NCI-H82 treated with DMSO at 0.1 percent for 48 hours (cell line): ENCODE results near the gene PLEKHO2.
"Not testable (repeated sequence)": the region's sequence is repeated elsewhere in the genome, so short reads cannot be mapped to it uniquely, and the experiment has no call there.

Experiments used
- DNase-seq: peaks from one replicate; lab custom pipeline; 2025; ENCODE audit not compliant: unreplicated experiment; lab: John Stamatoyannopoulos, UW

PLEKHO2 gene, protein sequence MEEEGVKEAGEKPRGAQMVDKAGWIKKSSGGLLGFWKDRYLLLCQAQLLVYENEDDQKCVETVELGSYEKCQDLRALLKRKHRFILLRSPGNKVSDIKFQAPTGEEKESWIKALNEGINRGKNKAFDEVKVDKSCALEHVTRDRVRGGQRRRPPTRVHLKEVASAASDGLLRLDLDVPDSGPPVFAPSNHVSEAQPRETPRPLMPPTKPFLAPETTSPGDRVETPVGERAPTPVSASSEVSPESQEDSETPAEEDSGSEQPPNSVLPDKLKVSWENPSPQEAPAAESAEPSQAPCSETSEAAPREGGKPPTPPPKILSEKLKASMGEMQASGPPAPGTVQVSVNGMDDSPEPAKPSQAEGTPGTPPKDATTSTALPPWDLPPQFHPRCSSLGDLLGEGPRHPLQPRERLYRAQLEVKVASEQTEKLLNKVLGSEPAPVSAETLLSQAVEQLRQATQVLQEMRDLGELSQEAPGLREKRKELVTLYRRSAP

DNA sequence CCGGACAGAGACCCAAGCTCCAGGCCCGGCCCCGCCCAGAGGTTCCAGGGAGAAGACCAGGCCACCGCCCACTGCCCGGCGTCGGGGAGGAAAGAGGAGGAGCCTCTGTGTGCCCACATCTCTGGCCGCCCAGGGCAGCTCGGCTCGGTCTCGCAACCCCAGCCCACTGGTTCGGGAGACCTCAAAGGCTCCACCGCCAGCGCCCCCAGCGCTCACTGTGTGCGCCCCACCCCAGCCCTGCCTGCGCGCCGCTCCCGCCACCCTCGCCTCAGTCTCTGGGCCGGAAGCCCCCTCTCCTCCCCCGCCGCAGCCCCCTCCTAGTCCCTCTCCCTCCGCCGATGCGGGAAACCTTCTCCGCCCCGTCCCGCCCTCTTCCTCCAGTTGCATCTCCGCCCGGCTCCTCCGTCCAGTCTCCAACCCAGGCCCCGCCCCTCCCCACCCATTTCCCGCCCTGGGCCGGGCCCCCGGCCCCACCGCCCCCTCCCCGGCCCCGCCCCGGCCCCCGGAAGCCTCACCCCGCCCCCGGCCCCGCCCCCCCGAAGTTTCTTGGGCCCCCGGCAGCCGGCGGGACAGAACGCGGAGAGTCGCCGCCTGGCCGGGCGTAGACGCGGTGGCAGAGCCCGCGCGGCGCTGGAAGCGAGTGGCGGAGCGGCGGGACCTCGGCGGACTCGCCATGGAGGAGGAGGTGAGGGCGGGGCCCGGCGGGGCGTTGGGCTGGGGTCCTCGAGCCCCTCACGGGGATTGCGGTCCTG, at the start of gene PLEKHO2:
Gene PLEKHO2 (plus strand): TSS at position 572 of the 752 bp plus-strand sequence. CDS start 102 bp downstream, at position 674.
- DNase-seq, result peak; percentile 89

GRCh38 chr15:64792282-64792681, 49.4 kb upstream of the PLEKHO2 start:
- DNase-seq, result no peak

- DNase-seq, result not testable (repeated sequence)
Measured at GRCh38 chr15:64795299-64795698, 46.4 kb upstream of the PLEKHO2 start.

- not testable (repeated sequence) for DNase-seq
Measured at GRCh38 chr15:64795921-64796320, 45.8 kb upstream of the PLEKHO2 start.

DNA sequence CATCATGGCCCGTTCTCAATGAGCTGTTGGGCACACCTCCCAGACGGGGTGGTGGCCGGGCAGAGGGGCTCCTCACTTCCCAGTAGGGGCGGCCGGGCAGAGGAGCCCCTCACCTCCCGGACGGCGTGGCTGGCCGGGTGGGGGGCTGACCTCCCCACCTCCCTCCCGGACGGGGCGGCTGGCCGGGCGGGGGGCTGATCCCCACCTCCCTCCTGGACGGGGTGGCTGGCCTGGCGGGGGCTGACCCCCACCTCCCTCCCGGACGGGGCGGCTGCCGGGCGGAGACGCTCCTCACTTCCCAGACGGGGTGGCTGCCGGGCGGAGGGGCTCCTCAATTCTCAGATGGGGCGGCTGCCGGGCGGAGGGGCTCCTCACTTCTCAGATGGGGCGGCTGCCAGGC, 42.8 kb upstream of the PLEKHO2 start:
- not testable (repeated sequence) for DNase-seq

GRCh38 chr15:64800476-64800875, 41.2 kb upstream of the PLEKHO2 start:
- DNase-seq, result no peak

DNA sequence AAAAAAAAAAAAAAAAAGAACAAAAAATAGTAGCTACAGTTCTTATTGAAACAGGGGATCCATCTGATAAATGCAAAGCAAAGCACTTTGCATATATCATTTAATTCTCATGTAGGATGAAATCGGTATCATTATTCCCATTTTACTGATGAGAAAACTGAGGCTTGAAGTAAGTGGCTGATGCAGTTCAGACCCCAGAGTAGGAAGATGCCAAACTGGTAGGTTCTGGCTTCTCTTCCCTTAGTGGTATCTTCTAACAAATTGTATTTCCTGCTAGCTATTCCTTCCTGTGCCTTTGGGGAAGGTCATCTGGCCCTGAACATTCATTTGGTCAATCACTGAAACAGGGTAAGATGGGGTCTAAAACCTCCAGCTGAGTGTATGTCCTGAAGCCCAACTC, 38.2 kb upstream of the PLEKHO2 start:
- DNase-seq, result no peak

GRCh38 chr15:64804619-64805018, 37.1 kb upstream of the PLEKHO2 start:
- no peak for DNase-seq

DNA sequence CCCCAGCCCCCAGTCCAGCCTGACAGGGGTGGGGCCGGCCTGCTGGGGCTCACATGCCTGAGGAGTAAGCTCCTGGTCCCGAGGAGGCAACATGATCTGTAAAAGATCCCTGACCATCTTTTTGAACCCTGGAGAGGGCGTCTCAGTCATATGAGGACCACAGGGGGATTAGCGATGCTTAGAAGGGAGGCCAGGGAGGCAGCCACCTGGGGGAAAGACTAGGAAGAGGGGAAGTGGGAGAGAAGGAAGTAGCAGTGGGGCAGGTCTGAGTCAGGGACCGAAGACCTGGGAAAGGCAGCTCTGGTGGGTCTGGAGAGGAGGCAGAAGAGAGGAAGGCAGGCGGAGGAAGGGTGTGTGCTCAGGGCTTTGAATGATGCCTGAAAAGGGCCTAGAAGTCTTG, 35.2 kb upstream of the PLEKHO2 start:
- DNase-seq, result no peak

- DNase-seq, result no peak
Measured at GRCh38 chr15:64807051-64807749, 34.5 kb upstream of the PLEKHO2 start.

DNA sequence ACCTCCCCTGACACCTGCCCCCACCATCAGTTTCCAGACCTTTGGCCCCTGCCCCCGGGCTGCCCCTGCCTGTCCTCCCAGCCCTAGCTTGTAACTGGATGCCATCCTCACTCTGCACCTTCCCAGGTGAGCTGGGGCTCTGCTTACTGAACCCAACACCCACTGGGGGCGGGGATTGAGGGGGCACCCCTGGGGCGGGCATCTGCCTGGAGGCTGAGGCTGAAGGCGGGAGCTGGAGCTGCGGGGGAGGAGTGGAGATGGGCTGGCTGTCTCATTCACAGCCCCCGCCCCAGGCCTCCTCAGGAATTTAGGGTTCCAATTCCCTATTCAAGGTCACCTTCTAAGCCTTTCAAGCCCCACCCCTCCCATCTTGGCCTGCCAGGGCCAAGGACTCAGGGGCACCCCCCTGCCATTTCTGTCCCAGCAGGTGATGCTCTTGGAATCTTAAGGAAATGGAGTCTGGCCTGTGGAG, 33.9 kb upstream of the PLEKHO2 start:
- no peak for DNase-seq

- no peak for DNase-seq
Measured at GRCh38 chr15:64808785-64809453, 32.8 kb upstream of the PLEKHO2 start.

GRCh38 chr15:64809649-64810496, 31.8 kb upstream of the PLEKHO2 start:
- peak; percentile 61 for DNase-seq

GRCh38 chr15:64810497-64811326, 31.0 kb upstream of the PLEKHO2 start:
- DNase-seq, result no peak

DNA sequence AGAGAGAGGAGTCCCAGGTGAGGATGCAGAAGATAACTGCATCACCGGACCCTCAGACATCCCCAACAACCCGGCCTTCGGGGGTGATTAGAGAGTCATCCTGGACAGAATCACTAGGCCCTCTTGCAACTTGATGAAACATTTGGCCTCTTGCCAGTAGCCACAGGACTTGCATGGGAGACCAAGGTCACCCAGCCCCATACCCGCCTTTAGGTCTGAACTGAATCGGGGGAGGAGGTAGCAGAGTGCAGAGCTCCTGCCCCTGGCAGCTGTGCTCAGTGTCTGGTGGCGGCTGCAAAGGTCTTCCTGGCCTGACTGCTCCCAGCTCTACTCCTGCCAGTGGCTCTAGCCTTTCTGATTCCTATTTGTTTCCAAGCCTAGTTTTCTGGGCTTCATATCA, 28.6 kb upstream of the PLEKHO2 start:
- no peak for DNase-seq

- not testable (repeated sequence) for DNase-seq
Measured at GRCh38 chr15:64814283-64814682, 27.4 kb upstream of the PLEKHO2 start.

- DNase-seq, result not testable (repeated sequence)
Measured at GRCh38 chr15:64814965-64815364, 26.8 kb upstream of the PLEKHO2 start.

GRCh38 chr15:64816452-64816851, 25.3 kb upstream of the PLEKHO2 start:
- no peak for DNase-seq

DNA sequence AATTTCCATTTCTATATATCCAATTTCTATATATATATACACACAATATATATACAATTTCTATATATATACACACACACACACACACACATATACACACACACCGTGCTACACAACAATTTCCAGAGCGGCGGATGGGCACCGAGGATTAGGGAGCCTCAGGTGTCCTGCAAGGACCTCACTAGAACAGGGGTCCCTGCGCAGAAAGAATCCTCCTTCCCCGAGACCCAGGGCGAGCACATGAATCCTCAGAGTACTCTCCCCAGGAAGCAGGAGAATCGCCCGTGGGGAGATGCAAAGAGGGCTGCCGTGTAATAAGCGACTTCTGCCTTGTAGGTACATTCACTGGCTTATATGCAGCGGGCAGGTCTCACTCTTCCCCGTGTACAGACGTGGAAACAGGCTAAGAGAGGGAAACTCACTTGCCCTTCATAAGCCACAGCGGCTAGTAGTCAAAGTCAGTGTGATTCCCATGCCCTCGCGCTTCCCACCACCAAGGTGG, 16.7 kb upstream of the PLEKHO2 start:
- no peak for DNase-seq
